HCT116 (cell line): ENCODE data around the gene PLK5. TPM values are rescaled to one million over a fixed set of nuclear protein-coding genes. Genes with fewer than 3 reads are reported as not detected.

Experiments
- ATAC-seq: fragments of 200-7000 bp; cut with Tn5 transposase; 2 replicates; pipeline ENCODE4 v1.9.1; 2020; ENCODE audit warnings: mild to moderate bottlenecking, moderate library complexity
- BruUV-seq: library from RNA; stranded (reverse); fragments of 400-500 nt; replicated peaks from 2 replicates; lab custom pipeline; 2021; lab: Mats Ljungman, UMichigan
- CTCF ChIA-PET: fragments of 300-600 bp; sonication (Branson Sonifier 250); formaldehyde crosslinking; loops from one replicate; lab custom pipeline; 2021; ENCODE audit warnings: antibody characterized with exemption; lab: Charles Lee
- POLR2A ChIA-PET: fragments of 300-600, 350-600 bp; sonication (Branson Sonifier 250); formaldehyde crosslinking; loops from one replicate; lab custom pipeline; 2021; ENCODE audit warnings: antibody characterized with exemption; lab: Charles Lee
- RAD21 ChIA-PET, 2 experiments: fragments of 300-600 bp; sonication (Branson Sonifier 250); formaldehyde crosslinking; loops; one replicate each; lab custom pipeline; 2023; ENCODE audit warnings: low total read pairs in 2 of 2; ENCODE audit not compliant: uncharacterized antibody in 2 of 2, unreplicated experiment in 2 of 2, low non-redundant PET in 1 of 2; lab: Charles Lee
- DNase-seq: peaks from one replicate; pipeline ENCODE4 v3.0.0-alpha.2; 2010; ENCODE audit warnings: low read depth, low spot score
- H2AFZ ChIP-seq: fragments of 200-600 bp; shearing (Covaris generic), sonication (generic); 2 replicates; pipeline ENCODE4 v1.6.1; 2017; ENCODE audit warnings: low read depth, mixed run types, mixed read lengths, antibody characterized with exemption, low read length; ENCODE audit not compliant: poor library complexity, severe bottlenecking
- H3K27ac ChIP-seq: 2 replicates; pipeline ENCODE4 v1.5.1; 2012; ENCODE audit warnings: low read depth, low read length
- H3K27me3 ChIP-seq: fragments of 200-600 bp; sonication (generic); 2 replicates; pipeline ENCODE4 v1.6.1; 2016; ENCODE audit warnings: mixed run types, low read length, mixed read lengths; ENCODE audit not compliant: insufficient read depth
- H3K36me3 ChIP-seq, 2 experiments: fragments of 200-500 bp in 1 of 2; fragments of 200-600 bp in 1 of 2; sonication (Bioruptor generic) in 1 of 2; sonication (generic) in 1 of 2; 2 replicates each; pipeline versions ENCODE4 v1.5.1 to v1.6.1; 2014 to 2016; ENCODE audit warnings: low read length in 2 of 2, inconsistent platforms in 1 of 2, mixed read lengths in 1 of 2, mixed run types in 1 of 2; ENCODE audit not compliant: insufficient read depth in 2 of 2, control insufficient read depth in 1 of 2
- H3K4me1 ChIP-seq, 2 experiments: fragments of 200-600 bp in 1 of 2; sonication (generic) in 1 of 2; 2 replicates each; pipeline versions ENCODE4 v1.5.1 to v1.6.1; 2012 to 2017; ENCODE audit warnings: low read length in 2 of 2, inconsistent platforms in 1 of 2, mild to moderate bottlenecking in 1 of 2, mixed read lengths in 1 of 2, mixed run types in 1 of 2, moderate library complexity in 1 of 2; ENCODE audit not compliant: insufficient read depth in 2 of 2, control insufficient read depth in 1 of 2
- H3K4me2 ChIP-seq: fragments of 200-600 bp; sonication (generic); 2 replicates; pipeline ENCODE4 v1.6.1; 2017; ENCODE audit warnings: mixed run types, low read length, mixed read lengths
- H3K4me3 ChIP-seq, 2 experiments: fragments of 200-600 bp in 1 of 2; sonication (generic) in 1 of 2; replicated peaks in 1 of 2; 2 replicates each; pipeline ENCODE4 v1.5.1; 2011 to 2016; ENCODE audit warnings: low read length in 2 of 2, control low read depth in 1 of 2, low read depth in 1 of 2, mild to moderate bottlenecking in 1 of 2, mixed read lengths in 1 of 2, mixed run types in 1 of 2
- H3K79me2 ChIP-seq: fragments of 200-600 bp; sonication (generic); 2 replicates; pipeline ENCODE4 v1.6.1; 2017; ENCODE audit warnings: mild to moderate bottlenecking, mixed run types, low read length, moderate library complexity, mixed read lengths; ENCODE audit not compliant: insufficient read depth
- H3K9ac ChIP-seq: fragments of 200-600 bp; sonication (generic); 2 replicates; pipeline ENCODE4 v1.6.1; 2016; ENCODE audit warnings: low read length, mixed read lengths
- H3K9me2 ChIP-seq: fragments of 200-600 bp; sonication (generic), shearing (Covaris generic); 2 replicates; pipeline ENCODE4 v1.6.1; 2017; ENCODE audit warnings: mixed run types, mild to moderate bottlenecking, moderate library complexity; ENCODE audit not compliant: insufficient read depth
- H3K9me3 ChIP-seq, 2 experiments: fragments of 200-500 bp in 1 of 2; fragments of 200-600 bp in 1 of 2; sonication (Bioruptor generic) in 1 of 2; sonication (generic) in 1 of 2; 2 replicates each; pipeline ENCODE4 v1.6.1; 2014 to 2017; ENCODE audit warnings: low read length in 2 of 2, mixed read lengths in 2 of 2, inconsistent platforms in 1 of 2, low read depth in 1 of 2, mild to moderate bottlenecking in 1 of 2, mixed run types in 1 of 2, moderate library complexity in 1 of 2; ENCODE audit not compliant: control insufficient read depth in 1 of 2, insufficient read depth in 1 of 2
- H4K20me1 ChIP-seq: fragments of 200-600 bp; sonication (generic), shearing (Covaris generic); 2 replicates; pipeline ENCODE4 v1.6.1; 2017; ENCODE audit warnings: mixed run types, mild to moderate bottlenecking, moderate library complexity; ENCODE audit not compliant: insufficient read depth
- ATF3 ChIP-seq: IDR thresholded peaks from 2 replicates; pipeline ENCODE4 v1.6.1; 2012
- CBX3 ChIP-seq: IDR thresholded peaks from 2 replicates; pipeline ENCODE4 v1.6.1; 2012; ENCODE audit warnings: low read depth
- CTCF ChIP-seq, 3 experiments: fragments of 200-600 bp in 1 of 3; sonication (generic) in 1 of 3; IDR thresholded peaks in 2 of 3; conservative IDR thresholded peaks in 1 of 3; 2 replicates each; pipeline ENCODE4 v1.5.1; 2012 to 2017; ENCODE audit warnings: low read depth in 2 of 3, low read length in 2 of 3, antibody characterized with exemption in 1 of 3, borderline replicate concordance in 1 of 3, control low read depth in 1 of 3, mild to moderate bottlenecking in 1 of 3, mixed read lengths in 1 of 3, mixed run types in 1 of 3, moderate library complexity in 1 of 3; ENCODE audit not compliant: insufficient read depth in 1 of 3
- EGR1 ChIP-seq: IDR thresholded peaks from 2 replicates; pipeline ENCODE4 v1.6.1; 2012; ENCODE audit warnings: low read depth
- ELF1 ChIP-seq: IDR thresholded peaks from 2 replicates; pipeline ENCODE4 v1.6.1; 2012; ENCODE audit warnings: low read depth, borderline replicate concordance
- FOSL1 ChIP-seq: IDR thresholded peaks from 2 replicates; pipeline ENCODE4 v1.6.1; 2012; ENCODE audit warnings: low read depth
- JUND ChIP-seq: IDR thresholded peaks from 2 replicates; pipeline ENCODE4 v1.6.1; 2012
- POLR2AphosphoS5 ChIP-seq: IDR thresholded peaks from 2 replicates; pipeline ENCODE4 v1.6.1; 2011; ENCODE audit warnings: mild to moderate bottlenecking, low read depth, low read length, moderate library complexity
- RAD21 ChIP-seq: IDR thresholded peaks from 2 replicates; pipeline ENCODE4 v1.6.1; 2012; ENCODE audit warnings: low read depth, mild to moderate bottlenecking
- SIN3A ChIP-seq: IDR thresholded peaks from 2 replicates; pipeline ENCODE4 v1.6.1; 2012; ENCODE audit warnings: low read depth
- SP1 ChIP-seq: IDR thresholded peaks from 2 replicates; pipeline ENCODE4 v1.6.1; 2012; ENCODE audit warnings: low read depth
- YY1 ChIP-seq: IDR thresholded peaks from 2 replicates; pipeline ENCODE4 v1.6.1; 2011; ENCODE audit warnings: low read length, low read depth, moderate library complexity, mild to moderate bottlenecking; ENCODE audit not compliant: insufficient replicate concordance; ENCODE audit errors: extremely low read depth
- ZBTB33 ChIP-seq: IDR thresholded peaks from 2 replicates; pipeline ENCODE4 v1.6.1; 2011; ENCODE audit warnings: mild to moderate bottlenecking, low read length, moderate library complexity; ENCODE audit not compliant: insufficient replicate concordance; ENCODE audit errors: extremely low read depth
- ZFX ChIP-seq: fragments of 450-650 bp; IDR thresholded peaks from 2 replicates; pipeline ENCODE4 v1.6.1; 2017
- ZNF274 ChIP-seq: fragments of 200-500 bp; sonication (Bioruptor generic); IDR thresholded peaks from 2 replicates; pipeline ENCODE4 v1.6.1; 2014; ENCODE audit warnings: mild to moderate bottlenecking, low read depth, low read length, inconsistent platforms
- intact Hi-C: fragments of 100-400 bp; cut with micrococcal nuclease; formaldehyde crosslinking; loops from 2 replicates; pipeline ENCODE4 v1.10.0; 2022
- total RNA-seq: library from RNA; stranded (reverse); gene quantifications from one replicate; pipeline ENCODE4 v1.2.1, GENCODE V29; 2021; ENCODE audit not compliant: unreplicated experiment

The PLK5 gene
- total RNA-seq, 1 experiment from 2014 or later, result not detected

GRCh38 chr19:1540365-1540925 is 16.6 kb downstream of the PLK5 start:
- H3K4me1 ChIP-seq, result peaks cover 5 to 24% of the 10 kb centered on the region in 2 experiments; a peak in 3 of 4 replicates
- H3K27ac ChIP-seq, result no peak overlapping the region
- H3K4me3 ChIP-seq, result no peak overlapping the region
- POLR2A ChIA-PET, result no interaction called here
- no peaks in the 10 kb centered on the region for H3K79me2 ChIP-seq
- RAD21 ChIA-PET, result no interaction called here
- DNase-seq (no peak), ATAC-seq (no peak)
- no peak overlapping the region for H3K9ac ChIP-seq
- H2AFZ ChIP-seq, result no peak overlapping the region
- H3K27me3 ChIP-seq, result no peaks in the 10 kb centered on the region
- H3K36me3 ChIP-seq, result no peaks in the 10 kb centered on the region
- H3K4me2 ChIP-seq, result no peak overlapping the region
- intact Hi-C loops, result no loop called here
- CTCF ChIA-PET, result no interaction called here
- H4K20me1 ChIP-seq, result no peaks in the 10 kb centered on the region
- no TSS peak for BruUV-seq
- TF ChIP-seq CBX3 (no peak), FOSL1 (no peak), CTCF (IDR thresholded peaks at IDR 0.05 in 2 of 3, conservative IDR thresholded peaks at IDR 0.05 in 1 of 3; ENCODE audit: borderline replicate concordance in 1 of 3, insufficient read depth in 1 of 3, low read depth in 2 of 3, low read length in 2 of 3) (no peak), ATF3 (no peak), POLR2AphosphoS5 (no peak), ZBTB33 (no peak), YY1 (no peak), RAD21 (no peak), SP1 (no peak), ELF1 (no peak), ZNF274 (no peak), JUND (no peak), ZFX (no peak), EGR1 (no peak), SIN3A (no peak)
- H3K9me2 ChIP-seq, result no peaks in the 10 kb centered on the region
- H3K9me3 ChIP-seq, result no peaks in the 10 kb centered on the region
